HCT116 (cell line): ENCODE results near the gene EEF1G. TPM values are rescaled to one million over a fixed set of nuclear protein-coding genes. Genes with fewer than 3 reads are reported as not detected.
"Not testable (repeated sequence)": the region's sequence is repeated elsewhere in the genome, so short reads cannot be mapped to it uniquely, and the experiment has no call there.

Source experiments
- ATAC-seq: fragments of 200-7000 bp; cut with Tn5 transposase; 2 replicates; pipeline ENCODE4 v1.9.1; 2020; ENCODE audit warnings: mild to moderate bottlenecking, moderate library complexity
- BruUV-seq: library from RNA; stranded (reverse); fragments of 400-500 nt; replicated peaks from 2 replicates; lab custom pipeline; 2021; lab: Mats Ljungman, UMichigan
- CTCF ChIA-PET: fragments of 300-600 bp; sonication (Branson Sonifier 250); formaldehyde crosslinking; loops from one replicate; lab custom pipeline; 2021; ENCODE audit warnings: antibody characterized with exemption; lab: Charles Lee
- POLR2A ChIA-PET: fragments of 300-600, 350-600 bp; sonication (Branson Sonifier 250); formaldehyde crosslinking; loops from one replicate; lab custom pipeline; 2021; ENCODE audit warnings: antibody characterized with exemption; lab: Charles Lee
- RAD21 ChIA-PET, 2 experiments: fragments of 300-600 bp; sonication (Branson Sonifier 250); formaldehyde crosslinking; loops; one replicate each; lab custom pipeline; 2023; ENCODE audit warnings: low total read pairs in 2 of 2; ENCODE audit not compliant: uncharacterized antibody in 2 of 2, unreplicated experiment in 2 of 2, low non-redundant PET in 1 of 2; lab: Charles Lee
- DNase-seq: peaks from one replicate; pipeline ENCODE4 v3.0.0-alpha.2; 2010; ENCODE audit warnings: low read depth, low spot score
- H2AFZ ChIP-seq: fragments of 200-600 bp; shearing (Covaris generic), sonication (generic); 2 replicates; pipeline ENCODE4 v1.6.1; 2017; ENCODE audit warnings: low read depth, mixed run types, mixed read lengths, antibody characterized with exemption, low read length; ENCODE audit not compliant: poor library complexity, severe bottlenecking
- H3K27ac ChIP-seq: 2 replicates; pipeline ENCODE4 v1.5.1; 2012; ENCODE audit warnings: low read depth, low read length
- H3K27me3 ChIP-seq: fragments of 200-600 bp; sonication (generic); 2 replicates; pipeline ENCODE4 v1.6.1; 2016; ENCODE audit warnings: mixed run types, low read length, mixed read lengths; ENCODE audit not compliant: insufficient read depth
- H3K36me3 ChIP-seq, 2 experiments: fragments of 200-500 bp in 1 of 2; fragments of 200-600 bp in 1 of 2; sonication (Bioruptor generic) in 1 of 2; sonication (generic) in 1 of 2; 2 replicates each; pipeline versions ENCODE4 v1.5.1 to v1.6.1; 2014 to 2016; ENCODE audit warnings: low read length in 2 of 2, inconsistent platforms in 1 of 2, mixed read lengths in 1 of 2, mixed run types in 1 of 2; ENCODE audit not compliant: insufficient read depth in 2 of 2, control insufficient read depth in 1 of 2
- H3K4me1 ChIP-seq, 2 experiments: fragments of 200-600 bp in 1 of 2; sonication (generic) in 1 of 2; 2 replicates each; pipeline versions ENCODE4 v1.5.1 to v1.6.1; 2012 to 2017; ENCODE audit warnings: low read length in 2 of 2, inconsistent platforms in 1 of 2, mild to moderate bottlenecking in 1 of 2, mixed read lengths in 1 of 2, mixed run types in 1 of 2, moderate library complexity in 1 of 2; ENCODE audit not compliant: insufficient read depth in 2 of 2, control insufficient read depth in 1 of 2
- H3K4me2 ChIP-seq: fragments of 200-600 bp; sonication (generic); 2 replicates; pipeline ENCODE4 v1.6.1; 2017; ENCODE audit warnings: mixed run types, low read length, mixed read lengths
- H3K4me3 ChIP-seq, 2 experiments: fragments of 200-600 bp in 1 of 2; sonication (generic) in 1 of 2; replicated peaks in 1 of 2; 2 replicates each; pipeline ENCODE4 v1.5.1; 2011 to 2016; ENCODE audit warnings: low read length in 2 of 2, control low read depth in 1 of 2, low read depth in 1 of 2, mild to moderate bottlenecking in 1 of 2, mixed read lengths in 1 of 2, mixed run types in 1 of 2
- H3K79me2 ChIP-seq: fragments of 200-600 bp; sonication (generic); 2 replicates; pipeline ENCODE4 v1.6.1; 2017; ENCODE audit warnings: mild to moderate bottlenecking, mixed run types, low read length, moderate library complexity, mixed read lengths; ENCODE audit not compliant: insufficient read depth
- H3K9ac ChIP-seq: fragments of 200-600 bp; sonication (generic); 2 replicates; pipeline ENCODE4 v1.6.1; 2016; ENCODE audit warnings: low read length, mixed read lengths
- H3K9me2 ChIP-seq: fragments of 200-600 bp; sonication (generic), shearing (Covaris generic); 2 replicates; pipeline ENCODE4 v1.6.1; 2017; ENCODE audit warnings: mixed run types, mild to moderate bottlenecking, moderate library complexity; ENCODE audit not compliant: insufficient read depth
- H3K9me3 ChIP-seq, 2 experiments: fragments of 200-500 bp in 1 of 2; fragments of 200-600 bp in 1 of 2; sonication (Bioruptor generic) in 1 of 2; sonication (generic) in 1 of 2; 2 replicates each; pipeline ENCODE4 v1.6.1; 2014 to 2017; ENCODE audit warnings: low read length in 2 of 2, mixed read lengths in 2 of 2, inconsistent platforms in 1 of 2, low read depth in 1 of 2, mild to moderate bottlenecking in 1 of 2, mixed run types in 1 of 2, moderate library complexity in 1 of 2; ENCODE audit not compliant: control insufficient read depth in 1 of 2, insufficient read depth in 1 of 2
- H4K20me1 ChIP-seq: fragments of 200-600 bp; sonication (generic), shearing (Covaris generic); 2 replicates; pipeline ENCODE4 v1.6.1; 2017; ENCODE audit warnings: mixed run types, mild to moderate bottlenecking, moderate library complexity; ENCODE audit not compliant: insufficient read depth
- CBX3 ChIP-seq: IDR thresholded peaks from 2 replicates; pipeline ENCODE4 v1.6.1; 2012; ENCODE audit warnings: low read depth
- EGR1 ChIP-seq: IDR thresholded peaks from 2 replicates; pipeline ENCODE4 v1.6.1; 2012; ENCODE audit warnings: low read depth
- EZH2phosphoT487 ChIP-seq: fragments of 200-600 bp; IDR thresholded peaks from 2 replicates; pipeline ENCODE4 v1.6.1; 2018; ENCODE audit warnings: antibody characterized with exemption, borderline replicate concordance
- FOSL1 ChIP-seq: IDR thresholded peaks from 2 replicates; pipeline ENCODE4 v1.6.1; 2012; ENCODE audit warnings: low read depth
- JUND ChIP-seq: IDR thresholded peaks from 2 replicates; pipeline ENCODE4 v1.6.1; 2012
- SP1 ChIP-seq: IDR thresholded peaks from 2 replicates; pipeline ENCODE4 v1.6.1; 2012; ENCODE audit warnings: low read depth
- YY1 ChIP-seq: IDR thresholded peaks from 2 replicates; pipeline ENCODE4 v1.6.1; 2011; ENCODE audit warnings: low read length, low read depth, moderate library complexity, mild to moderate bottlenecking; ENCODE audit not compliant: insufficient replicate concordance; ENCODE audit errors: extremely low read depth
- ZFX ChIP-seq: fragments of 450-650 bp; IDR thresholded peaks from 2 replicates; pipeline ENCODE4 v1.6.1; 2017
- ZNF274 ChIP-seq: fragments of 200-500 bp; sonication (Bioruptor generic); IDR thresholded peaks from 2 replicates; pipeline ENCODE4 v1.6.1; 2014; ENCODE audit warnings: mild to moderate bottlenecking, low read depth, low read length, inconsistent platforms
- intact Hi-C: fragments of 100-400 bp; cut with micrococcal nuclease; formaldehyde crosslinking; loops from 2 replicates; pipeline ENCODE4 v1.10.0; 2022
- total RNA-seq: library from RNA; stranded (reverse); gene quantifications from one replicate; pipeline ENCODE4 v1.2.1, GENCODE V29; 2021; ENCODE audit not compliant: unreplicated experiment
- TF ChIP-seq, protein P1 (sequence below): IDR thresholded peaks from 2 replicates; pipeline ENCODE4 v1.6.1; 2012
- TF ChIP-seq, protein P2 (sequence below): IDR thresholded peaks from 2 replicates; pipeline ENCODE4 v1.6.1; 2012

Gene EEF1G
- total RNA-seq, 1 experiment from 2014 or later: 1,901 TPM

DNA sequence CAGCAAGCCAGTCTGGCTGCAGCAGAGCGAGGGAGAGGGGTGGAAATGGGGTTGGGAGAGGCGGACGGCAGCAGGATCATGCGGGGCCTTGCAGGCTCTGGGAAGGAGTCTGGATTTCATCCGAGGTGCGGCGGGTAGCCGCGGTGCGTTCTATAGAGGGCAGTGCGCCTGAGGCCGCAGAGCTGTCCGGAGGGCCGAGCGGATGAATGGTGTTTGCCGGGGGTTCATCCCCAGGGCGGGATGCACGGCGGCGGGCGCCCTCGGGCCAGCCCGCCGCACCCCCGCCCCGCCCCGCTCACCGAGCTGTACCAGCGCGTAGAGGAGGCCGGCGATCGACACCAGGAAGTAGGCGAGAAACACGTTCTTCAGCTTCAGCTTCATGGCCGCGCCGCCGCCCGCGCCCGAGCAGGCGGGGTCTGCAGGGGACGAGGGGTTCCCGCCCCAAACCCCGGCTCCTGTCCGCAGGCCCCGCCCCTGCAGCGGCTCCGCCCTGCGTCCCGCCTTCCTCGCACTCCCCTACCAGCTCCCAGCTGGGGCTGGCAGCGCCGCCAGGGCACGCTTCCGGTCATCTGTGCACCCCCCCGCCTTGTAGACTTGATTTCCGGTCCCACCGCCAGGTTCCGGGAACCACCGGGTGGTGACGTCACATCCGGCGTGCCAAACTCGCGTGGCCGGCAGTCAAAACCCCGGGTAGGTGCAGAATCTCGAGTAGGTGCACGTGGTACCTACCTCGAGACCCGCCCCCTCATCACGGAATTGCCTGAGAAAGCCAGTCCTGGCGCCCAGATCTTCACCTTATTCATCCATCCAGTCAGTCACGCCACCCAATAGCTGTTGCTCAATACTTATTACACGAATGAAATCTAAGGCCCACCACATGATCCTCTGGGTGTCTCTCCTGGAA is 48.1 kb upstream of the EEF1G start, which contains the start of gene B3GAT3 (continued):
- TF ChIP-seq ZNF274 (no peak), ZFX (peak; percentile 77), CBX3 (peak; percentile 89; the same call in 1 of the 2 replicates), SP1 (peak; percentile 86), FOSL1 (no peak), EZH2phosphoT487 (no peak), JUND (peak; percentile 60)

DNA sequence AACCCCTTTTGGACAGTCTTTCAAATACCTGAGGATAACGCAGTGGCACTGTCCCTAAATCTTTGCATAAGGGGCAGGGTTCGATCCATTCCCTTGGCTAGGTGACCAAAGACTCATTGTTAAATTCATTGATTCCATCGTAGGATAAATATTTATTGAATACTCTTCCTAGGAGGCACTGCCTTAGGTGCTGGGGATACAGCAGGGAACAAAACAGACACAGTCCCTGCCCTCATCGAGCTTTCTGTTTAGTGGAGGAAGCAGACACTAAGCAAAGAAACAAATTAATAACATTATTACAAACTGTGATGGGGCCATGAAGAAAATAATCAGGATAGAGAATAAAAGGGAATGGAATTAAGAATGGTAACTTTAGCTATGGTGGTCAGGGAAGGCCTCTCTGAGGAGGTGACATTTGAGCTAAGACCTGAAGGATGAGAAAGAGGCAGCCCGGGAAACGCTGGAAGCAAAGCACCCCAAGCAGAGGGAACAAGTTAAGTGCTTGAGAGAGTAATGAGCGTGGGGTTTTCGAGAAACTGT is 47.4 kb upstream of the EEF1G start:
- H2AFZ ChIP-seq: no peak overlapping the region

DNA sequence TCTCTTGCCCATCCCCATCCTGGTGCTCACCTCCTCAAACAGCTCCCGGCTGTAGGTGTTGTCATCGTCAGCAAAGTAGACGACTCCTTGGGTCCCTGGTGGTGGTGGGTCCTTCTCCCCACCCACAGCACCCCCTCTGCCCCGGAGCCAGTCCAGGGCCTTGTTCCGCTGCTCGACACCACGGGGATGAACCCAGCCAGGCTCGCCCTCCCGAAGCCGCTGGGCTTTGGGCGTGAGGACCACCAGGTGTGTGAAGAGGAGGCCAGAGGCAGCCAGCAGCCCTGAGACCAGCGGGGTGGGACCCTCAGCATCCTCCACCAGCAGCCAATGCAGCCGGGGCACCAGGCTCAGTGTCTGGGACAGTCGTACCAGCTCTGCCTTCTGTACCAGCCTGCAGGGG is 43.3 kb upstream of the EEF1G start:
- CTCF ChIA-PET, H2AFZ ChIP-seq, H3K36me3 ChIP-seq, ATAC-seq, H3K4me2 ChIP-seq, RAD21 ChIA-PET, H3K4me3 ChIP-seq, H4K20me1 ChIP-seq, H3K9me3 ChIP-seq, POLR2A ChIA-PET, H3K27me3 ChIP-seq, H3K9me2 ChIP-seq, BruUV-seq, intact Hi-C loops, DNase-seq, H3K9ac ChIP-seq: not testable (repeated sequence)
- Histone ChIP-seq H3K27ac (peak overlapping the region; percentile 17; the same call in 1 of the 2 replicates), H3K4me1 (peaks cover 27 to 42% of the 10 kb centered on the region in 2 experiments), H3K79me2 (peaks cover 16% of the 10 kb centered on the region)

More for the DNA sequence above, 47.4 kb upstream of the EEF1G start:
- no peak for ATAC-seq
- ChIA-PET POLR2A (interaction anchor here (0.8 to 3.0 kb wide), 7 partner anchors 8 to 44 kb away, joined by 3 to 19 read pairs (median 5); partner anchors contain the start of genes C11orf98, CSKMT, EML3 and GANAB), RAD21 (interaction anchor here in 1 of 2 experiments (1.1 kb wide), 1 partner anchor 19 kb away, joined by 3 read pairs; the partner anchor contains the start of gene MTA2), CTCF (interaction anchor here (0.7 to 3.0 kb wide), 6 partner anchors 9 to 226 kb away, joined by 3 to 16 read pairs (median 6); partner anchors contain the start of genes EML3, MTA2, ROM1 and TUT1)
- DNase-seq: no peak
- Histone ChIP-seq H3K27ac (peak overlapping the region; percentile 75), H3K9me3 (no peaks in the 10 kb centered on the region), H3K79me2 (peaks cover 15% of the 10 kb centered on the region), H3K9ac (peak overlapping the region; percentile 94), H3K4me2 (peak overlapping the region; percentile 87), H3K4me1 (peaks cover 12 to 20% of the 10 kb centered on the region in 2 experiments), H3K9me2 (no peaks in the 10 kb centered on the region), H4K20me1 (no peaks in the 10 kb centered on the region), H3K4me3 (peak overlapping the region; percentile 96 to 98), H3K36me3 (peaks cover 8 to 11% of the 10 kb centered on the region in 2 experiments; a peak in 3 of 4 replicates), H3K27me3 (no peaks in the 10 kb centered on the region)
- BruUV-seq: TSS peak; percentile 60
- TF ChIP-seq YY1 (no peak), EGR1 (no peak), CBX3 (no peak), FOSL1 (no peak), SP1 (no peak), EZH2phosphoT487 (no peak), JUND (no peak)
- TF ChIP-seq, protein P1, sequence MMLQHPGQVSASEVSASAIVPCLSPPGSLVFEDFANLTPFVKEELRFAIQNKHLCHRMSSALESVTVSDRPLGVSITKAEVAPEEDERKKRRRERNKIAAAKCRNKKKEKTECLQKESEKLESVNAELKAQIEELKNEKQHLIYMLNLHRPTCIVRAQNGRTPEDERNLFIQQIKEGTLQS: no peak
- TF ChIP-seq, protein P2, sequence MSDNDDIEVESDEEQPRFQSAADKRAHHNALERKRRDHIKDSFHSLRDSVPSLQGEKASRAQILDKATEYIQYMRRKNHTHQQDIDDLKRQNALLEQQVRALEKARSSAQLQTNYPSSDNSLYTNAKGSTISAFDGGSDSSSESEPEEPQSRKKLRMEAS: no peak
- intact Hi-C loops: no loop called here
